ENCODE results near the gene PPP1R37. TPM values are rescaled to one million over a fixed set of nuclear protein-coding genes. Genes with fewer than 3 reads are reported as not detected.

PPP1R37 gene
- polyA plus RNA-seq, 3 donors, result 0.10 to 11.8 (median 0.22) TPM

GRCh38 chr19:45173816-45174215, 80.8 kb downstream of the PPP1R37 start:
- TF ChIP-seq CTCF (IDR thresholded peaks at IDR 0.05), result no peak
- H3K4me1 ChIP-seq (ENCODE audit: control insufficient read depth in 1 of 2, insufficient read depth in 2 of 2, low read length in 2 of 2), result peaks cover 19 to 21% of the 10 kb centered on the region in 2 donors
- H3K36me3 Mint-ChIP-seq, result peaks cover 0 to 2% of the 10 kb centered on the region in 2 donors
- WGBS (ENCODE audit: insufficient coverage), result 80% methylated on average over 5 of the region's 12 CpGs
- DNase-seq, result peak in 1 of 3 donors; percentile 2
- no peaks in the 10 kb centered on the region for H3K27me3 ChIP-seq (ENCODE audit: control insufficient read depth in 2 of 2, insufficient read depth in 2 of 2, low read length in 2 of 2)
- H3K9me3 Mint-ChIP-seq, result no peaks in the 10 kb centered on the region
- no peak overlapping the region for H3K27ac Mint-ChIP-seq
- peaks cover 7% of the 10 kb centered on the region for H3K79me2 ChIP-seq (ENCODE audit: insufficient read depth, low read length)
- no peaks in the 10 kb centered on the region for H3K9me3 ChIP-seq (replicated peaks in 1 of 2; ENCODE audit: control insufficient read depth in 1 of 2, insufficient read depth in 1 of 2, low read length in 2 of 2)
- H3K4me3 Mint-ChIP-seq, result no peak overlapping the region
- intact Hi-C loops (cut with micrococcal nuclease), result no loop called here
- peaks cover 32% of the 10 kb centered on the region for H3K4me1 Mint-ChIP-seq
- H3K4me3 ChIP-seq (replicated peaks in 1 of 3; ENCODE audit: low read depth in 2 of 3, low read length in 3 of 3), result no peak overlapping the region
- H3K27ac ChIP-seq (ENCODE audit: low read depth in 1 of 2, low read length in 2 of 2), result no peak overlapping the region
- H3K4me2 ChIP-seq (replicated peaks; ENCODE audit: extremely low read depth, low read length, poor library complexity, severe bottlenecking), result no peak overlapping the region
- no peaks in the 10 kb centered on the region for H3K36me3 ChIP-seq (replicated peaks in 1 of 2; ENCODE audit: control insufficient read depth in 1 of 2, insufficient read depth in 2 of 2, low read length in 2 of 2)
- H2AFZ ChIP-seq (ENCODE audit: insufficient read depth, low read depth, low read length, poor library complexity, severe bottlenecking), result no peak overlapping the region
- no peaks in the 10 kb centered on the region for H4K20me1 ChIP-seq (ENCODE audit: insufficient read depth, low read length)
- H3K9ac ChIP-seq (ENCODE audit: insufficient read depth, low read length, poor library complexity, severe bottlenecking), result no peak overlapping the region
- peaks cover 0 to 1% (median 0%) of the 10 kb centered on the region in 3 donors for H3K27me3 Mint-ChIP-seq (ENCODE audit: low read depth in 3 of 3)

- peaks cover 32 to 33% of the 10 kb centered on the region in 2 donors for H3K4me1 ChIP-seq (ENCODE audit: control insufficient read depth in 1 of 2, insufficient read depth in 2 of 2, low read length in 2 of 2)
- Mint-ChIP-seq H3K4me3 (no peak overlapping the region), H3K36me3 (peaks cover 4 to 11% of the 10 kb centered on the region in 2 donors), H3K27me3 (ENCODE audit: low read depth in 3 of 3) (peaks cover 0 to 1% (median 0%) of the 10 kb centered on the region in 3 donors), H3K4me1 (peaks cover 41% of the 10 kb centered on the region), H3K9me3 (no peaks in the 10 kb centered on the region), H3K27ac (peak overlapping the region in 5 of 7 donors; percentile 39 to 83 (median 66))
- TF ChIP-seq CTCF (IDR thresholded peaks at IDR 0.05), result no peak
- no peak overlapping the region for H3K9ac ChIP-seq (ENCODE audit: insufficient read depth, low read length, poor library complexity, severe bottlenecking)
- H3K9me3 ChIP-seq (replicated peaks in 1 of 2; ENCODE audit: control insufficient read depth in 1 of 2, insufficient read depth in 1 of 2, low read length in 2 of 2), result no peaks in the 10 kb centered on the region
- H2AFZ ChIP-seq (ENCODE audit: insufficient read depth, low read depth, low read length, poor library complexity, severe bottlenecking), result no peak overlapping the region
- intact Hi-C loops (cut with micrococcal nuclease), result loop anchor here in 1 of 2 donors (5.0 kb wide), 2 partner anchors 83 to 98 kb away; partner anchors contain the start of genes GEMIN7, PPP1R37 and ZNF296
- H3K4me3 ChIP-seq (replicated peaks in 1 of 3; ENCODE audit: low read depth in 2 of 3, low read length in 3 of 3), result no peak overlapping the region
- no peak overlapping the region for H3K4me2 ChIP-seq (replicated peaks; ENCODE audit: extremely low read depth, low read length, poor library complexity, severe bottlenecking)
- no peaks in the 10 kb centered on the region for H3K27me3 ChIP-seq (ENCODE audit: control insufficient read depth in 2 of 2, insufficient read depth in 2 of 2, low read length in 2 of 2)
- H3K36me3 ChIP-seq (replicated peaks in 1 of 2; ENCODE audit: control insufficient read depth in 1 of 2, insufficient read depth in 2 of 2, low read length in 2 of 2), result no peaks in the 10 kb centered on the region
- 97% methylated on average over 8 of the region's 10 CpGs for WGBS (ENCODE audit: insufficient coverage)
- DNase-seq, result peak; percentile 30 to 72 (median 60)
- H4K20me1 ChIP-seq (ENCODE audit: insufficient read depth, low read length), result peaks cover 15% of the 10 kb centered on the region
- no peak overlapping the region for H3K27ac ChIP-seq (ENCODE audit: low read depth in 1 of 2, low read length in 2 of 2)
- H3K79me2 ChIP-seq (ENCODE audit: insufficient read depth, low read length), result peaks cover 26% of the 10 kb centered on the region
These were observed 82.8 kb downstream of the PPP1R37 start for GRCh38 chr19:45175515-45176345.
